HepG2 (cell line): ENCODE measurements around the gene AFAP1L2. TPM values are rescaled to one million over a fixed set of nuclear protein-coding genes. Genes with fewer than 3 reads are reported as not detected.
A peak's percentile ranks its signal among the peaks of the same experiment; 100 is the strongest.

Experiments
- ATAC-seq: fragments of 200-7000 bp; cut with Tn5 transposase; 3 replicates; pipeline ENCODE4 v1.9.1; 2020; ENCODE audit warnings: mild to moderate bottlenecking, moderate library complexity
- BruUV-seq: library from RNA; stranded (reverse); fragments of 400-500 nt; replicated peaks from 2 replicates; lab custom pipeline; 2021; lab: Mats Ljungman, UMichigan
- CTCF ChIA-PET: fragments of 300-600 bp; formaldehyde crosslinking; extraction: SDS; loops from one replicate; lab custom pipeline; 2021; ENCODE audit warnings: low total read pairs, inconsistent platforms, low intra/inter-chr PET ratio; lab: Yijun Ruan, JAX
- POLR2A ChIA-PET: fragments of 350-600 bp; sonication (Branson Sonifier 250); formaldehyde crosslinking; loops from one replicate; lab custom pipeline; 2020; ENCODE audit warnings: antibody characterized with exemption, inconsistent platforms; lab: Yijun Ruan, JAX
- DNase-seq: peaks from one replicate; pipeline ENCODE4 v3.0.0-alpha.2; 2015; ENCODE audit warnings: low spot score
- FAIRE-seq: peaks from 3 replicates; lab custom pipeline; 2011; peaks lifted over from hg19 to GRCh38; lab: Jason Lieb, UNC
- H2AFZ ChIP-seq: one replicate; pipeline ENCODE4 v1.6.1; 2011; ENCODE audit warnings: low read length, inconsistent platforms
- H3K27ac ChIP-seq: fragments of 300-600 bp; 3 replicates; pipeline ENCODE4 v1.8.0; 2011; ENCODE audit warnings: mixed run types, mild to moderate bottlenecking, mixed read lengths, low read length, inconsistent platforms; ENCODE audit not compliant: insufficient read depth; ENCODE audit errors: extremely low read length
- H3K27me3 ChIP-seq, 2 experiments: fragments of 200-600 bp in 1 of 2; 2 replicates in 1 of 2; 3 replicates in 1 of 2; pipeline versions ENCODE4 v1.6.0 to v1.8.0; 2011; ENCODE audit warnings: low read length in 2 of 2, mild to moderate bottlenecking in 2 of 2, moderate library complexity in 2 of 2, inconsistent platforms in 1 of 2; ENCODE audit not compliant: insufficient read depth in 2 of 2, control insufficient read depth in 1 of 2
- H3K36me3 ChIP-seq, 2 experiments: fragments of 200-600 bp in 1 of 2; replicated peaks in 1 of 2; 2 replicates in 1 of 2; 3 replicates in 1 of 2; pipeline versions ENCODE4 v1.5.1 to v1.8.0; 2011; ENCODE audit warnings: low read length in 2 of 2, inconsistent platforms in 1 of 2; ENCODE audit not compliant: insufficient read depth in 2 of 2, control insufficient read depth in 1 of 2
- H3K4me1 ChIP-seq: 2 replicates; pipeline ENCODE4 v1.5.1; 2012; ENCODE audit warnings: low read length, inconsistent platforms; ENCODE audit not compliant: insufficient read depth
- H3K4me2 ChIP-seq: 2 replicates; pipeline ENCODE4 v1.6.0; 2011; ENCODE audit warnings: low read depth, low read length, inconsistent platforms
- H3K4me3 ChIP-seq, 3 experiments: fragments of 200-600 bp in 1 of 3; sonication (generic), shearing (Covaris generic) in 1 of 3; replicated peaks in 1 of 3; 2 replicates each; pipeline ENCODE4 v1.5.1; 2011 to 2016; ENCODE audit warnings: low read length in 3 of 3, inconsistent platforms in 2 of 3, low read depth in 2 of 3, mild to moderate bottlenecking in 2 of 3, control low read depth in 1 of 3, mixed read lengths in 1 of 3; ENCODE audit not compliant: insufficient read depth in 1 of 3
- H3K79me2 ChIP-seq: one replicate; pipeline ENCODE4 v1.6.1; 2011; ENCODE audit warnings: low read length, inconsistent platforms; ENCODE audit not compliant: insufficient read depth
- H3K9ac ChIP-seq: 2 replicates; pipeline ENCODE4 v1.6.0; 2011; ENCODE audit warnings: mild to moderate bottlenecking, low read depth, low read length, inconsistent platforms; ENCODE audit not compliant: insufficient read depth
- H3K9me3 ChIP-seq: 2 replicates; pipeline ENCODE4 v1.5.1; 2012; ENCODE audit warnings: mild to moderate bottlenecking, low read length
- H4K20me1 ChIP-seq: 2 replicates; pipeline ENCODE4 v1.6.0; 2011; ENCODE audit warnings: inconsistent platforms, mild to moderate bottlenecking, low read length, moderate library complexity; ENCODE audit not compliant: insufficient read depth
- NCOR1 ChIP-seq: fragments of 200-600 bp; sonication (generic); IDR thresholded peaks from 2 replicates; pipeline ENCODE4 v1.7.0; 2017; ENCODE audit warnings: antibody characterized with exemption, low read length, borderline replicate concordance
- ZNF407 ChIP-seq: sonication (generic); formaldehyde crosslinking; IDR thresholded peaks from one replicate; pipeline ENCODE4 v1.5.1; 2020; ENCODE audit warnings: mild to moderate bottlenecking, missing genetic modification reagents; ENCODE audit errors: not compliant biosample characterization
- ZNF839 ChIP-seq: sonication (generic); formaldehyde crosslinking; IDR thresholded peaks from 2 replicates; pipeline ENCODE4 v1.4.0; 2020; ENCODE audit warnings: missing genetic modification reagents, mild to moderate bottlenecking, borderline replicate concordance
- ZSCAN12 ChIP-seq: sonication (generic); formaldehyde crosslinking; IDR thresholded peaks from 2 replicates; pipeline ENCODE4 v1.9.0; 2021; ENCODE audit warnings: mild to moderate bottlenecking, missing genetic modification reagents
- WGBS: methylation state at CpG from one replicate; pipeline ENCODE4 v1.1.6; 2017; ENCODE audit warnings: low lambda C conversion rate; 5-methylcytosine and 5-hydroxymethylcytosine counted together
- in situ Hi-C: cut with HindIII; loops from 2 replicates; pipeline ENCODE4 v1.10.0; 2017; ENCODE audit warnings: low pct_unique_long_range_greater_than_20kb; ENCODE audit not compliant: extremely low pct_ligation_motif_present
- intact Hi-C: fragments of 100-400 bp; cut with micrococcal nuclease; formaldehyde crosslinking; loops from one replicate; pipeline ENCODE4 v1.10.0; 2022; ENCODE audit not compliant: unreplicated experiment
- polyA plus RNA-seq, 8 experiments: library from polyadenylated mRNA; depleted of rRNA in 3 of 8; stranded (reverse) in 7 of 8; unstranded in 1 of 8; fragments of >200 nt; fragmentation: Illumina TruSeq in 4 of 8; extraction: Trizol in 4 of 8; gene quantifications; 2 replicates each; pipeline versions ENCODE4 v1.2.1 to v1.2.3, GENCODE V29; 2011 to 2016; ENCODE audit warnings: low read depth in 4 of 8, missing spikeins in 1 of 8, mixed read lengths in 1 of 8; ENCODE audit not compliant: insufficient read depth in 1 of 8
- total RNA-seq, 5 experiments: library from RNA; depleted of rRNA; stranded (reverse); fragments of >200 nt; fragmentation: Illumina TruSeq; extraction: Trizol; gene quantifications; 2 replicates each; pipeline ENCODE4 v1.2.3, GENCODE V29; 2016; ENCODE audit warnings: low read depth in 1 of 5

Gene AFAP1L2
- total and polyA plus RNA-seq, 2 of the 13 experiments (the other 11 are each of a cell fraction or from before 2014, with no cell fraction given), result not detected

- TF ChIP-seq ZNF407 (CRISPR knock-in tag), result no peak
- no peak for TF ChIP-seq ZSCAN12 (CRISPR knock-in tag)
- TF ChIP-seq ZNF839, result no peak
Measured at GRCh38 chr10:114279289-114279688, 125.0 kb downstream of the AFAP1L2 start (continued).

GRCh38 chr10:114278884-114279191 is 125.5 kb downstream of the AFAP1L2 start:
- no peak for FAIRE-seq
- CTCF ChIA-PET, result no interaction called here

More at GRCh38 chr10:114278884-114279191, 125.5 kb downstream of the AFAP1L2 start:
- Histone ChIP-seq H3K4me3 (no peak overlapping the region), H2AFZ (no peak overlapping the region), H3K79me2 (no peaks in the 10 kb centered on the region), H4K20me1 (no peaks in the 10 kb centered on the region), H3K27me3 (peaks cover 4 to 30% of the 10 kb centered on the region in 2 experiments; a peak in 4 of 5 replicates), H3K36me3 (no peaks in the 10 kb centered on the region), H3K9ac (no peak overlapping the region), H3K4me2 (no peak overlapping the region), H3K9me3 (no peaks in the 10 kb centered on the region), H3K27ac (no peak overlapping the region), H3K4me1 (no peaks in the 10 kb centered on the region)
- no peak for DNase-seq
- BruUV-seq, result no TSS peak
- in situ Hi-C loops, result no loop called here
- POLR2A ChIA-PET, result no interaction called here
- WGBS, result 0% methylated on average over 1 of the region's 4 CpGs
- peak; percentile 19; the same call in 1 of the 3 replicates for ATAC-seq
- intact Hi-C loops, result no loop called here
- no peak for TF ChIP-seq NCOR1
